Measurements from ENCODE around the gene MISP.

Gene MISP

GRCh38 chr19:813219-814151 is 62.6 kb downstream of the MISP start:
- no peak for DNase-seq

Data from NCI-H1105 treated with DMSO at 0.1 percent for 48 hours (cell line).